GM12865 (cell line): ENCODE results near the gene CDH4.

Source experiments
- DNase-seq: peaks from one replicate; pipeline ENCODE4 v3.0.0; 2010; ENCODE audit warnings: low read depth
- H3K4me3 ChIP-seq: 2 replicates; pipeline ENCODE4 v1.5.1; 2011; ENCODE audit warnings: mild to moderate bottlenecking, low read depth, low read length, control low read depth
- CTCF ChIP-seq: IDR thresholded peaks from 2 replicates; pipeline ENCODE4 v1.5.1; 2011; ENCODE audit warnings: low read length, control low read depth, low read depth, inconsistent platforms; ENCODE audit not compliant: insufficient read depth; ENCODE audit errors: missing control alignments

Gene CDH4

GRCh38 chr20:61913423-61914225 is 661.6 kb downstream of the CDH4 start:
- peak; percentile 28 for DNase-seq
- TF ChIP-seq CTCF: no peak
- H3K4me3 ChIP-seq: no peak overlapping the region

- H3K4me3 ChIP-seq: no peak overlapping the region
- TF ChIP-seq CTCF: no peak
- DNase-seq: no peak
These were observed 663.0 kb downstream of the CDH4 start for GRCh38 chr20:61915101-61915500.

GRCh38 chr20:61916318-61916891 is 664.3 kb downstream of the CDH4 start:
- TF ChIP-seq CTCF: no peak
- no peak for DNase-seq
- H3K4me3 ChIP-seq: no peak overlapping the region

- H3K4me3 ChIP-seq: no peak overlapping the region
- no peak for DNase-seq
- TF ChIP-seq CTCF: no peak
These were observed 665.5 kb downstream of the CDH4 start for GRCh38 chr20:61917474-61918145.

- TF ChIP-seq CTCF: no peak
- no peak for DNase-seq
- no peak overlapping the region for H3K4me3 ChIP-seq
These were observed 666.5 kb downstream of the CDH4 start for GRCh38 chr20:61918548-61918947.

GRCh38 chr20:61919239-61919638 is 667.2 kb downstream of the CDH4 start:
- DNase-seq: no peak
- H3K4me3 ChIP-seq: no peak overlapping the region
- TF ChIP-seq CTCF: no peak
